OCI-LY1 (cell line): Measurements from ENCODE around the gene RAPGEF5.

Experiments used
- EZH2 ChIP-seq: fragments of 200-600 bp; sonication (generic), shearing (Covaris generic); IDR thresholded peaks from 2 replicates; pipeline ENCODE4 v1.8.0; 2017; ENCODE audit warnings: borderline replicate concordance, mixed run types, mild to moderate bottlenecking, antibody characterized with exemption, low read length, moderate library complexity, mixed read lengths
- TF ChIP-seq, protein P1 (sequence below): fragments of 200-600 bp; sonication (generic), shearing (Covaris generic); IDR thresholded peaks from 2 replicates; pipeline ENCODE4 v1.5.1; 2017; ENCODE audit warnings: mild to moderate bottlenecking, antibody characterized with exemption, low read length, moderate library complexity, mixed read lengths

- TF ChIP-seq, protein P1, sequence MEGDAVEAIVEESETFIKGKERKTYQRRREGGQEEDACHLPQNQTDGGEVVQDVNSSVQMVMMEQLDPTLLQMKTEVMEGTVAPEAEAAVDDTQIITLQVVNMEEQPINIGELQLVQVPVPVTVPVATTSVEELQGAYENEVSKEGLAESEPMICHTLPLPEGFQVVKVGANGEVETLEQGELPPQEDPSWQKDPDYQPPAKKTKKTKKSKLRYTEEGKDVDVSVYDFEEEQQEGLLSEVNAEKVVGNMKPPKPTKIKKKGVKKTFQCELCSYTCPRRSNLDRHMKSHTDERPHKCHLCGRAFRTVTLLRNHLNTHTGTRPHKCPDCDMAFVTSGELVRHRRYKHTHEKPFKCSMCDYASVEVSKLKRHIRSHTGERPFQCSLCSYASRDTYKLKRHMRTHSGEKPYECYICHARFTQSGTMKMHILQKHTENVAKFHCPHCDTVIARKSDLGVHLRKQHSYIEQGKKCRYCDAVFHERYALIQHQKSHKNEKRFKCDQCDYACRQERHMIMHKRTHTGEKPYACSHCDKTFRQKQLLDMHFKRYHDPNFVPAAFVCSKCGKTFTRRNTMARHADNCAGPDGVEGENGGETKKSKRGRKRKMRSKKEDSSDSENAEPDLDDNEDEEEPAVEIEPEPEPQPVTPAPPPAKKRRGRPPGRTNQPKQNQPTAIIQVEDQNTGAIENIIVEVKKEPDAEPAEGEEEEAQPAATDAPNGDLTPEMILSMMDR, result no peak
- TF ChIP-seq EZH2, result no peak
Measured at GRCh38 chr7:22251281-22251680, 105.7 kb downstream of the RAPGEF5 start.
